NCI-H2196 treated with DMSO at 0.1 percent for 48 hours (cell line): ENCODE data around the gene GSTM5.
A peak's percentile ranks its signal among the peaks of the same experiment; 100 is the strongest.
"Not testable (repeated sequence)": the region's sequence is repeated elsewhere in the genome, so short reads cannot be mapped to it uniquely, and the experiment has no call there.

ENCODE experiments used
- DNase-seq: peaks from one replicate; lab custom pipeline; 2025; ENCODE audit not compliant: unreplicated experiment; lab: John Stamatoyannopoulos, UW

Gene GSTM5

DNA sequence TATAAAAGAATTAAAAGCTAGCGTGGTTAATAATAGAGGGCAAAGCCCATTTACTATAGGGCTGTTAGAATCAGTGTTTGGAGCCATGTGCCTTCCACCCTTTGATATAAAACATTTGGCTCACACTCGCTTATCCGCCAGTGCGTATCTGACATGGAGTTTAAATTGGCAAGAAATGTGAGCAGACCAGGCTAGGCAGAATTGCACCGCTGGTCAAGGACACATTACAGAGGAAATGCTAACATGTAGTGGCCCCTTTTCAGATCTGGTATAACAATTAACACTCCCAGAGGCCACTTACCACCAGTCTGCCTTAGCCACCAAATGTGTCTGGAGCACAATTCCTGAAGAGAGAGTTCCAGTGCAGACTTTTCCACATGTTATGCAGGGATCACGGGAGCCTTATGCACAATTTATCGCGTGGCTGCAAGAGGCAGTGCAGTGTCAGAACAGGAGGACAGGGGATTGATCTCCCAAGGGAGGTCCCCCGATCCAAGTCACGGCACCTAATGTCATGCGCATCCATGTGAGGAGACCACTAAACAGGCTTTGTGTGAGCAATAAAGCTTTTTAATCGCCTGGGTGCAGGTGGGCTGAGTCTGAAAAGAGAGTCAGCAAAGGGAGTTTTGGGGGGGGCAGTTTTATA, 14.8 kb downstream of the GSTM5 start:
- DNase-seq, result no peak

DNA sequence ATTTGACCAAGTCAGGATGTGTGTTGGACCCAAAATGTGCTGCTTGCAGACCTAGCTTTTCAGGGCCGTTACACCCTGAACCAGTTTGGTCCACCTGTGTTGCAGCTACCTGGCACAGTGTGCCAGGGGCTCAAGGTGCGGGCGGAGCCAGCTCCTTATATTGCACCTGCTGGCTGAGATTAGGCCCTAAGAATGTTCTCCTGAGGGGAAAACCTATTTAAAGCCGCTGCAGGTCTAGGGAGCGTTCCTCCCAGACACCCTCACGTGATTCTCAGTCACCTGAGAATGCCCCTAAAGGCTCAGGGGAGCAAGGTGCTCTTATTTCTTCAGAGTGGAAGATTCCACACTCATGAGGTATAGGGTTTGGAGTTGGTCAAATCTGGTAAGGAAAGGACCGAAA, 16.8 kb downstream of the GSTM5 start:
- DNase-seq, result no peak

DNA sequence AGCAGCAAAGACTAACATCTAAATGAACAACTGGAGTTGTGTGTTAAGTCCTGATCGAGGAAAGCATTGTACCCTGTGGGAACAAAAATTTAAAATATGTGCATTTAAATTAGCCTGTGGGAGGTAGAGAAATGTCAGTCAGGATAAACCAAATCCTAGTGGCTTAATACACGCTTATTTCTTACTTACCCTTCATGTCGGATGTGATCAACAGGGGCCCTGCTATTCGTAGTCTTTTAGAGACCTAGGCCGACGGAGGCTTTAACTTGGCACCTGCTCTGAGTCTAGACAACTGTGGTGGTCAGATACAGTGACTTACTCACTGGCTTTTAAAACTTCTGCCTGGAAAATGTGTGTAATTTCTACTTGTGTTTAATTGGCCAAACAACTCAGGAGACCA, 18.6 kb downstream of the GSTM5 start:
- DNase-seq, result no peak

DNA sequence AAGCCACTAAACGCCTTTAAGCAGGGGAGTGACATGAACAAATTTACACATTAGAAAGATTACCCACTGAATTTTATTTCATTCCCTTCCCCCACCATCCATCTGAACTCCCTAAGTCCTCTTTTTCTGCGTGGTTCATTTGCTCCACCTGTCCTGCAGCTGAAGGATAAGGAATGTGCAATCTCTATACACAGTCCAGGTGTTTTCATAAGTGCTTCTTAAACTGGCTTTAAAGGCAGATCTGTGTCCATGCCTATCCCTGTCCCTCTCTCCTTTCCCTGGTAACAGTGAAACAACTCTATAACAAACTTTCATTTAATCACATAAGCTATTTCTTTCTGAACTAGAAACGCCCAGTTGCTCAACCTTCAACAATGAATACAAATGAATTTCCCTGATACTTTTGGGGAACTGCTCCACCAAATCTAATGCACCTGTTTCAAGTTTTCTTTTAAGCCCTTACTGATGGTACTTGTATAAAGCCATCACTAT, 20.4 kb downstream of the GSTM5 start:
- DNase-seq, result no peak

DNA sequence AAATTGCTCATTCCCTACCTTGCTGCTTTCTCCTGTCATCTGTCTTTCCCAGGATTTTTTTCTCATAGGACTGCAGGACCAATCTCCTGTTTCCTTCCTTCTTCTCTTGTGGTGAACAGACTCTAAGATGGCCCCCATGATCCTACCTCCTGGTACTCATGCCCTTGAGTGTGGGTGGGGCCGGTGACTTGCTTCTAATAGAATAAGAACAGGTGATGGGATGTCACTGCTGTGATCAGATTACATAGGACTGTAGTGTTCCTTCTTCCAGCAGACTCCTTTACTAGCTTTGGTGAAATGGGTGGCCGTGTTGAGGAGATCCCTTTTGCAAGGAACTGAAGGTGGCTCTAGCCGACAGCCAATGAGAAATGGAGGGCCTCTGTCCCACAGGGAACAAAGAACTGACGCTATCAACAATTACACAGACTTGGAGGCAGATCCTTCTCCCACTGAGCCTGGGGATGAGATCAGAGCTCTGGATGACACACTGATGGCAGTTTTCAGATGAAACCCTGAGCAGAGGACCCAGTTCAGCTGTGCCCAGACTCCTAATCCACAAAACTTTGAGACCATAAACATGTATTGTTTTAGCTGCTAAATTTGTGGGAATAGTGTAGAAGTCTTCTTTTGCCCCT, 21.3 kb downstream of the GSTM5 start:
- DNase-seq, result no peak

DNA sequence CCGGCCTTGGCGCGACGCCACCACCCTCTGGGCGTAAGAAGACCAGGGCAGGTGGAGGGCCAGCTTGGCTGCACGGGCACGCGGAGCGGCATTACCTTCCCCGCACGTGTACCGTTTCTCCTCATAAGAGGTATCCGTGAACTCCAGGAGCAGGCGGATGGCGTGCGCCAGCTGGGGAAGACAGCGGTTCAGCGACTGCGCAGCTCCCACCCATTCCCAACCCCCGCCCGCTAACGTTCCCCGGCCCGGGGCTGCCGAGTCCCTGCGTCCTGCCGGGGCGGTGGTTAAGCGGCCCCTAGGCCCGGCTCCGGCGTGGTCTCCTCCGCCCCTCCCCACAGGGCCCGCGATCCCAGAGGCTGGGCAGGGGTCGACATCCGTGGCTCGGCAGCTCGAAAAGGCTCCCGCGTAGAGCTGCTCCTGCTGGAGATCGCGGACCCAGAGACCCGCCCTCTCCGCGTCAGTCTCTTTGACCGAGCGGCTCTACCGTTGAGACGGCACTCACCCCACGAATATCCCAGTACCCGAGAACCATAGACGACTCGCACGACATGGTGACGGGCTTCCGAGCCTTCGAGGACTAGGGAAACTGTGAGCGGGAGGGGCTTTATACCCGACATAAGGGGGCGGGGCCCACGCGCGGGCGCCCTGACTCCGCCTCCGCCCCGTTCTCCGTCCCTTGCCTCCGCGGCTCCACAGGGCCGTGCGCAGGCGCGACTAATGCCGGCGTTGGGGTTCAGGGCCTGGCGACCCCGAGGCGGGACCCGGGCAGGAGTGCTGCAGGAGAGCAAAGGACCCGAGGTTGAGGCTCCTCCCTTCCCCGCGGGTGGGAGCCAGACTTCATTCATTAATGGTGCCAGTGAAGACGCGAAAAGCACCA, 27.9 kb downstream of the GSTM5 start:
- DNase-seq, result peak; percentile 64

DNA sequence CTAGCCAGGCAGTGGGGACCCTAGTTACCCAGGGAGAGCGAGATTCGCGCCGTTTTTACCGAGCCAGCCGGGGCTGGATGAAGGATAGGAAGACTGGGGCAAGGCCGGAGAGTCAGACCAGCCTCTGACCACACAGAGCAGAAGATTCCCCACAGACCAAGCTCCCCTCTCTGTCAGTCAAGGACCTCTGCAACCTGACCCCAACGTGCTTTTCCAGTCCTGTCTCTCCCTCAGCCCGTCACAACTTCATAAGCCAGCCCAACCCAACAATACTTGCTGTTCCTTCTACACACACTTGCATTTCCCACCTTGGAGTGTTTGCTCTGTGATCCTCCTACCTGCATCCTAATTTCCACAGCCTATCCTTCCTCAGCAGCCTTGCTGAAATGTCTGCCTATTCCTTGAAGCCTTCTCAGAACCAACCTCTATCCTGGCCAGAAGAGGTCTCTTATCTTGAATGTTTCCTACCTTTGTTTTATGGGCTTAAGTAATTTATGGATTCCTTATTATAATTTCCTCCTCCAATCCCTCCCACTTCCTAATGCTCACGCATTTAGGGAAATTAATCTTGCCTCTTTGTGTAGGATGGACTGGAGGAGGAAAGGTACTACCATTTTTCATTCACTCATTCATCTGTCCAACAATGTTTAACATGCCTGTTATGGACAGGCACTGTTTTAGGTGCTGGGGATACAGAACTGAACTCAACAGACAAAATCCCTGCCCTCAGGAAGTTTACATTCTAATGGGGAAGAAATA, 28.7 kb downstream of the GSTM5 start, which contains the start of gene GSTM3:
GSTM3 (minus strand) TSS at position 424 of the 759 bp plus-strand sequence. CDS start 751 bp downstream, outside the sequence.
- peak; percentile 51 for DNase-seq

DNA sequence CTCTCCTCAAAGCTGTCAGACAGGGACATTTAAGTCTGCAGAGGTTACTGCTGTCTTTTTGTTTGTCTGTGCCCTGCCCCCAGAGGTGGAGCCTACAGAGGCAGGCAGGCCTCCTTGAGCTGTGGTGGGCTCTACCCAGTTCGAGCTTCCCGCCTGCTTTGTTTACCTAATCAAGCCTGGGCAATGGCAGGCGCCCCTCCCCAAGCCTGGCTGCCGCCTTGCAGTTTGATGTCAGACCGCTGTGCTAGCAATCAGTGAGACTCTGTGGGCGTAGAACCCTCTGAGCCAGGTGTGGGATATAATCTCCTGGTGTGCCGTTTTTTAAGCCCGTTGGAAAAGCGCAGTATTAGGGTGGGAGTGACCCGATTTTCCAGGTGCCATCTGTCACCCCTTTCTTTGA, 36.3 kb downstream of the GSTM5 start:
- not testable (repeated sequence) for DNase-seq

DNA sequence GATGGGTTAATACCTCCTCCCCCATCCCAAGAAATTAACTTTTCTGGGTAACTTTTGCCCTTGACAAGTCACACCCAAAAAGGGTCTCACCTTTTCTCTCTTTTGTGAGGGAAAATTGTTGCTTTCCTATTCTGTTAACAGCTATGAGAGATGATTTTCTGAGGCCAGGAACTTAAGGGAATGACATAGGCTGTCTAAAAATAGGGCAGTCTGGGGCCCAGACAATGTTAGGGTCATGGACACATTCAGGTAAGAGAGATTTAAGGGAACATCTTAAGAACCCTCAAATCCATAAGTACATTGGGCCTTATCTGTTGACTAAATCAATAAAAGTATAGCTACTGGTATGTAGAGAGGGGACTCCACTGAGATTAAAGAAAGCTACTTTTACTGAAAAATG, 37.2 kb downstream of the GSTM5 start:
- DNase-seq, result no peak

DNA sequence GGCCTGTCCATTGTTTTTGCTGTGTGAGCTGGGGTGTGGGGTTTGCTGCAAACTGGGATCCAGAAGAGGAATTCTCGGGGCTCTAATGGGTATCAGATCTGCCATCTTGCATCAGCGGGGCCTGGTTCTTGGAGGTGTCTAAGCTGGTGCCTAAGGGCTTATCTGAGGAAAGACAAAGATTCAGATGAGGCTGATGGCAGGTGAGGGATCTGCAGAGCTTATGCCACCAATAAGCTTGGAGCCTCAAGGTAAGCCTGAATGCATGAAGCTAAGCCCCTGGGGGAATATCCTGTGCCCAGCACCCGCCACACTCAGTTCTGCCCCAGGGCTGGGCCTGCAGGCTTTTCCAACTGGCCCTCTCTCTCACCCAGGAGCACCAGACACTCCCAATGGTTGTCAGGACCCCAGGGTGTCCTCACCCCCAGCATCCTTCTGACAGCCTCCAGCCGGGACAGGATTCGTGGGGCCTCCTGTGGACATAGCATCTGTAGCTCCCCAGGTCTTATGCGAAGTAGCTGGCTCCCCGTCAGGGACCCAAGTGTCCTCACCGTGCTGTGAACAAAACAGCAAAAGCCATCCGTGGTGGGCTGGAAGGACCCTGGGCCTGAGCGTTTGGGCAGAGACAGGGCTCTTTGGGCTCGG, 38.3 kb downstream of the GSTM5 start:
- DNase-seq, result no peak

DNA sequence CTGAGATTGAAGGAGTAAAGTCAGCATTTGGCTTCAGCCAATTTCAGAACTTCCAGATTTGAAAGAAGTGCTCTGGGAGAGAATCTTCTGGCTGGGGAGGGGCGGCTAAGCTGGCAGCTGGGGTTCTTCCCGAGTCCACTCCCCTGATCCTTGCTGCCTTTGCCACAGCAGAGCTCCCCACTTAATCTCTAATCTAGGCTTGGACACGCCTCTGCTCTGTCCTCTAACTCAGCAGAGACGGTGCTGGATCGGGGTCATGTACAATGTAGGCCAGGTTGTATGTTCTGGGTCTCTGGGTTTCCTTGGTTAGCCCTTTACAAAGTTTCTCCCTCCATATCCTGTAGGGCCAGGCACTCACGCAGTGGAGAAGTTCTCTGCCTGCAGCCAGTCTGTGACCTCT, 38.9 kb downstream of the GSTM5 start:
- DNase-seq, result no peak

DNA sequence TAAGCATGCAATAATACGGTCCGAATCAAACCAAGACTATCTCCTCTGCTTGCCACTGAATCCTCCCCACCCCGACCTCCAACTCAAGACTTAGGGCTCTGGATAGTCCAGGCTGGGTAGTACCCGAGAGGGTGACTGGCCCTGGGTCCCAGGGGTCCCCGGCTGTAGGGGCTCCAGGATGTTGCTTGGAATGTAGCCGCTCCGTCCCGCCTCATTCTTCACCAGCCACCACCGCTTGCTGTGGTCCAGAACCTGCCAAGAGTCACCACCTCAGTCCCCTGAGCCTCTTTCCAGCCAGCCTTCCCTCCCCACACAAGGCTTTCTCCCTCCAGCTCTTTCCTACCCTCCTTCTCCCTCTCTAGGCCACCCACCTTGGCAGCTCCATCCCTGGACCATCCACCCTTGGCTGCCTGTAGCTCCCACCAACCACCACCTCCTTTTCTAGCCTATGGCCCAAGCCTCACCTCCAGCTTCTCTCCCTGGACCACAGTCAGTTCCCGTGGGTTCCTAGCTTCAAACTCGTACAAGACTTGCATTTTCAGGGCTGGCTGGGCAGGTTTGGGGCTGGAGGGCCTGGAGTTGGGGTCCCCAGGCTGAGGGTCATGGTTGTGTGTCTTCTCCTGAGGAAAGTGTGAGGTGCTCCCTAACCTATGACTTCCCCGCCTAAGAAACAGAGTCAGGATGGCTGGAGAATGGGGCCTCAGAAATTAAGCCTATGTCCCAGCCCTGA, 39.6 kb downstream of the GSTM5 start:
- DNase-seq, result no peak

DNA sequence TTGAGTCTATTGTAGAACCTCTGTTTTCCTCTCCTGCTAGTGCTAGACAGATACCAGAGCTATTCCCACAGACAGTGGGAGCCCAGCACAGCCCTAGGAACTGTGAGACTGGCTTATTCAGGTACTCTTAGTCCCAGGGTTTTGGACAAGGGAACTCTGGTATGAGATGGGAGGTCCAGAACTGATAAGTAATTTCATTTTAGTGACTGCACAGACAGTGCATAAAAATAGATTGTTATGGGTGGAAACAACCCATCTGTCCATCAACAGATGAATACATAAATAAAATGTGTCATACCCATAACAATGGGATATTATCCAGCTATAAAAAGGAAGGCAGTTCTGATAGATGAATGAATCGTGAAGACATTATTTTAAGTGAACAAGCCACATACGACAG, 42.7 kb downstream of the GSTM5 start:
- no peak for DNase-seq

DNA sequence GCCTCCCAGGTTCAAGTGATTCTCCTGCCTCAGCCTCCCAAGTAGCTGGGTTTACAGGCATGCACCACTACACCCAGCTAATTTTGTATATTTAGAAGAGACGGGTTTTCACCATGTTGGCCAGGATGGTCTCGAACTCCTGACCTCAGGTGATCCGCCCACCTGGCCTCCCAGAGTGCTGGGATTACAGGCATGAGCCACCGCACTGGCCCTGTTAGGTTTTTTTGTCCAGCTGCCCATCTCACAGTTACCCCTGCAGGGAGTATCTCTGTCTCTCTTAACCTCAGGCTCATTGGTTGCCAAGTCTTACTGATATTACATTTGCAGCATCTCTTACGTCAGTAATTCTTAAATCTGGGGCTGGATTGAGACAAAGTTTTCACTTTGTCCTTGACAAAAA, 44.3 kb downstream of the GSTM5 start:
- not testable (repeated sequence) for DNase-seq

DNA sequence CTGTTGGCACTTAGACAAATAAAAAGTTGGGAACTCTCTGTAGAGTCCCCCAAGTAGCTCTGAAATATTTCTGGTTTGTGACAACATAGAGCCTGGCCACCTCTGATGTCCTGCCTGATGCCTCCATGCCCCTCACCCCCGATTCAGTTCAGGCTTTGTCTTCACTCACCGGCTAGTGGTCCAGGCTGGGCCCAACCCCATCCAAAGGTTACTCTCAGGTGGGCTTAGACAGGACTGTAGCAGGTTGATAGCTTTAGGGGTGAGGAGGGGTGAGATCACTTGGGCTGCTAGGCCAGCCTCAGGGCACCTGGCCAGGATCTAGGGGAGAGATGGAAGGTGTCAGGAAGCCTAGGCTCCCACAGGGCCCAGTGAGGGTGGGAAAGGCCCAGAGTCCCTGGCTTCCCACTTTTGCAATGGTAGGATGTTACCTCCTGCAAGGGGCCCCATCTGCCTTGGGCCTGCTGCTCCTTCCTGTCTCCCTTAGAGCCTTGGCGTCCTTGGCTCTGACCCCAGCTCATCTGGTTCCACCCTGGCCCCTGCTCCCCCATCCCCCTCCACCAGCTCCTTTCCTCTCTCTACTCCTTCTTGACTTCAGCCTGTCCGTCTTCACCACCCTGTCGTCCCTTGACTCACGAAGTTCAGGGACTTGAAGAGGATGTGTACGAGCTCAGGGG, 44.9 kb downstream of the GSTM5 start:
- no peak for DNase-seq

DNA sequence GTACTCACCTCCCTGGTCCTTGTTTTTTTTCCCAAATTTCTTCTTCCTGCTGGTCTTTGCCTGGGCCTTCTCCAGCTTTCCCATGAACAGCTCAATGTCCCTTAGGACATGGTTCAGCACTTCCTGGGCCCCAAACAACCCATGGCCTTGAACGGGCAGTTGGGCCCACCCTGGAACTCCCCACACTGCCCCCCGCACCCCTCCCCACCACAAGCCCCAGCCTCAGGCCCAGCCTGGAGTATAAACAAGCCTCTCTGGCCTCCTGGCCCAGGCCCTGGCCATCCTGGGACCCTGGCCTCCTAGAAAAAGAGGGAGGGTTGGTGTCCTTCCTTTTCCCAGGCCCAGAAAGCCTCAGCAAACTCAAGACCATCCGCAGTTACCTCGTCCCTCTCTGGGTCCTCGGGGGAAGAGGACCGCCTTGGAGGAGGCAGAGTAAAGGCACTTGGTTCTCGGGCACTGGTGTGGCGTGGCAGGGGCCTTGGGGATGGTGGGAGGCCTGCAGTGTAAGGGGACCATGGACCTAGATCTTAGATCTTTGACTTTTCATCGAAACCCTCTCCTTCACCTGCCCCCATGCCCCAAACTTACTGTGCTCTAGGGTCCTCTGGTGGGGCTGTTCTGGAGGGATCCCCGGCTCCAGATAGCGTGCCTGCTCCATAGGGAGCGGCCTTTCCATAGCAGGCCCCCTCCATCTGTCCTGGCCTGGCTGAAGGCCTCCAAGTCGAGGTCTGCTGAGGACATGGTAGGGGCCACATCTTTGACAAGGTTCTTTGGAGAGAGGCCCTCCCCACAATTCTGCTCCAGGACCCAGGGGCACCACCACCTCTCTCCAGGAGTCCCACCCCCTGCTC, 46.1 kb downstream of the GSTM5 start:
- no peak for DNase-seq

DNA sequence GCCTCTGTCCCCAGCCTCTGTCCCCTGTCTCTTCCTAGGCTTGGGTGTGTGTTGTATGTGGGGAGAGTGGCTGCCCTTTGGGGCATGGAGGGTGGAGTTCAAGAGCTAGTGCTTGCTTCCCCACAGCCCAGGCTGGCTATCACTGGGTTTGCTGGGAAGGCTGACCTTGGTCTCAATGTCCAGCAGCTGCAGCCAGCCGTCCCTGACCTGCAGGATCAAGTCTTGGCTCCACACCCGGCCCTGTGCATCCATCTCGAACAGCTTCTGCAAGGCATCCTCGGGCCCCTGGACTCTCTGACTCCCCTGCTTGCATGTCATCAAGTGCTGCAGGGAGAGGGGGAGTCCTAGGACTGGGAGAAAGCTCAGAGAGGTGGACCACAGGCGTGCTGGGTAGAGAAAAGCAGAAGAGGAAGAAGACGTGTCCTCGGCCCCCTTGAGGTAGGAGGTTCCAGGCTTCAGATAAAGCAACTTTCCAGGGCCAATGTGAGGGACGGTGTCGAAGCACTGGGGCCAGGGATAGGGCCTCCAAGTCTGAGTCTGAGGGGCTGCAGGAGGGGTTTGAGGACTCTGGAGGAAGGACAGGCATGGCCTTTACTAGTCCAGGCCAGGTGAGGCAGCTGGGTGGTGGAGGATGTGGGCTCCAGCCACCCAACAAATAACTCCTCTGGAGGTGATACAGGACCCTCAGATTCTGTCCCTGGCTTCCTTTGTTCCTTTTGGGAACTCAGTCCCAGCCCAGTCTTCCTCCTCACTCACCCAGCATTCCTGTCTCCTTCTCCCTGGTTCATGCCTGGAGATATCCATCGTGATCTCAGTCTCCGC, 47.7 kb downstream of the GSTM5 start:
- DNase-seq, result no peak
